Measurements from ENCODE around the gene BAIAP2. TPM values are rescaled to one million over a fixed set of nuclear protein-coding genes. Genes with fewer than 3 reads are reported as not detected.

Gene BAIAP2
- total and polyA plus RNA-seq, 2 of the 13 experiments (the other 11 are each of a cell fraction or from before 2014, with no cell fraction given): 22.5 to 24.0 TPM

DNA sequence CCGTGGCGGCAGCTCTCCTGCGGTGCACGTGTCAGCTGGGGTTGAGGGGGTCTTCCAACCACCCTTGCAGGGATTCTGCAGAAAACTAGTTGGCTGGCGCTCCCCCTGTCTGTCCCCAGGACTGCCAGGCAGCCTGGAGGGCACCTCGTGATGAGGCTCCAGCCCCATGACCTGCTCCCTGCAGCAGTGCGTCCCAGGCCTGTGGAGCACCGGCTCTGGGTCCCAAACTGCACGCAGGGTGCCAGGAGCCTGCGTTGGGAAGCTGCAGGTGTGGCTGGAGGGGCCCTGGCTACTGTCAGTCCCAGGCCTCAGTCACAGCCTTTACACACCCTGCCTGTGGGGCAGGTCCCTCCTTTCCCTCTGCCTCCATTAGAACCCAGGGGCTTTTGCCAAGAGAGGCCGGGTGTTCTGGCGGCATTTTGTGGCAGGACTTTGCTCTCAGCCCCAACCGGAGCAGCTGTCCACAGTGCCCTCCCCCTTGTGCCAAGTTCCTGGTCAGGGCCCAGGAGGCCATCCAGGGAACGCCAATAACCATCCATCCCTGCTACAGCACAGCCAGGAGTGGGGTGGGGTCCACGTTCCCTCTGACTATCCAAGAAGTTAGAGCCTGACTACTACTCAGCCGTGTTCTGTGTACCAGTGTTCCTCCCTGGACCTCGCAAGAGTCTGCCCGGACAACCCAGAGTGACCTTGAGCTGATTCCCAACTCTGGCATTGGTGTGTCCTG lies 34.2 kb upstream of the BAIAP2 start (continued):
- TF ChIP-seq, protein P1, sequence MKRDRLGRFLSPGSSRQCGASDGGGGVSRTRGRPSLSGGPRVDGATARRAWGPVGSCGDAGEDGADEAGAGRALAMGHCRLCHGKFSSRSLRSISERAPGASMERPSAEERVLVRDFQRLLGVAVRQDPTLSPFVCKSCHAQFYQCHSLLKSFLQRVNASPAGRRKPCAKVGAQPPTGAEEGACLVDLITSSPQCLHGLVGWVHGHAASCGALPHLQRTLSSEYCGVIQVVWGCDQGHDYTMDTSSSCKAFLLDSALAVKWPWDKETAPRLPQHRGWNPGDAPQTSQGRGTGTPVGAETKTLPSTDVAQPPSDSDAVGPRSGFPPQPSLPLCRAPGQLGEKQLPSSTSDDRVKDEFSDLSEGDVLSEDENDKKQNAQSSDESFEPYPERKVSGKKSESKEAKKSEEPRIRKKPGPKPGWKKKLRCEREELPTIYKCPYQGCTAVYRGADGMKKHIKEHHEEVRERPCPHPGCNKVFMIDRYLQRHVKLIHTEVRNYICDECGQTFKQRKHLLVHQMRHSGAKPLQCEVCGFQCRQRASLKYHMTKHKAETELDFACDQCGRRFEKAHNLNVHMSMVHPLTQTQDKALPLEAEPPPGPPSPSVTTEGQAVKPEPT (CRISPR knock-in tag; IDR thresholded peaks at IDR 0.05; ENCODE audit: low read depth): peak; percentile 5; the same call in 1 of the 2 replicates
- TF ChIP-seq ZNF235 (CRISPR knock-in tag; IDR thresholded peaks at IDR 0.05; ENCODE audit: borderline replicate concordance) (no peak), ZNF501 (CRISPR knock-in tag; IDR thresholded peaks at IDR 0.05) (peak; percentile 5; the same call in 1 of the 2 replicates), ZNF451 (CRISPR knock-in tag; IDR thresholded peaks at IDR 0.05) (0 out of 2 replicates have a peak, but pooled peaks have one; percentile 37), FOXM1 (CRISPR knock-in tag; IDR thresholded peaks at IDR 0.05) (0 out of 2 replicates have a peak, but pooled peaks have one; percentile 32), ZNF354B (CRISPR knock-in tag; IDR thresholded peaks at IDR 0.05) (no peak), ZFY (CRISPR knock-in tag; IDR thresholded peaks at IDR 0.05) (0 out of 2 replicates have a peak, but pooled peaks have one; percentile 14), PAWR (CRISPR knock-in tag; IDR thresholded peaks at IDR 0.05; ENCODE audit: borderline replicate concordance) (no peak), GABPA (IDR thresholded peaks at IDR 0.05; ENCODE audit: low read depth, low read length) (no peak), GABPA (CRISPR knock-in tag; IDR thresholded peaks at IDR 0.05; ENCODE audit: low read depth) (no peak), ZNF782 (CRISPR knock-in tag; IDR thresholded peaks at IDR 0.05; ENCODE audit: borderline replicate concordance) (no peak), PHF8 (CRISPR knock-in tag; IDR thresholded peaks at IDR 0.05) (no peak), NFKB2 (CRISPR knock-in tag; IDR thresholded peaks at IDR 0.05; ENCODE audit: borderline replicate concordance) (0 out of 2 replicates have a peak, but pooled peaks have one; percentile 14), FIP1L1 (IDR thresholded peaks at IDR 0.05; ENCODE audit: borderline replicate concordance, insufficient read depth, low read depth, low read length) (no peak), SMAD1 (CRISPR knock-in tag; IDR thresholded peaks at IDR 0.05; ENCODE audit: borderline replicate concordance, low read depth) (no peak), ATRX (CRISPR knock-in tag; IDR thresholded peaks at IDR 0.05; ENCODE audit: borderline replicate concordance) (no peak), ZNF891 (CRISPR knock-in tag; IDR thresholded peaks at IDR 0.05) (no peak), DMAP1 (CRISPR knock-in tag; IDR thresholded peaks at IDR 0.05) (no peak), ZSCAN12 (CRISPR knock-in tag; IDR thresholded peaks at IDR 0.05) (no peak), ZNF530 (CRISPR knock-in tag; IDR thresholded peaks at IDR 0.05; ENCODE audit: low read depth) (no peak), ZNF205 (CRISPR knock-in tag; IDR thresholded peaks at IDR 0.05) (no peak), ZC3H4 (CRISPR knock-in tag; IDR thresholded peaks at IDR 0.05; ENCODE audit: borderline replicate concordance) (no peak), BCL6 (CRISPR knock-in tag; IDR thresholded peaks at IDR 0.05) (no peak)
- TF ChIP-seq, protein P2, sequence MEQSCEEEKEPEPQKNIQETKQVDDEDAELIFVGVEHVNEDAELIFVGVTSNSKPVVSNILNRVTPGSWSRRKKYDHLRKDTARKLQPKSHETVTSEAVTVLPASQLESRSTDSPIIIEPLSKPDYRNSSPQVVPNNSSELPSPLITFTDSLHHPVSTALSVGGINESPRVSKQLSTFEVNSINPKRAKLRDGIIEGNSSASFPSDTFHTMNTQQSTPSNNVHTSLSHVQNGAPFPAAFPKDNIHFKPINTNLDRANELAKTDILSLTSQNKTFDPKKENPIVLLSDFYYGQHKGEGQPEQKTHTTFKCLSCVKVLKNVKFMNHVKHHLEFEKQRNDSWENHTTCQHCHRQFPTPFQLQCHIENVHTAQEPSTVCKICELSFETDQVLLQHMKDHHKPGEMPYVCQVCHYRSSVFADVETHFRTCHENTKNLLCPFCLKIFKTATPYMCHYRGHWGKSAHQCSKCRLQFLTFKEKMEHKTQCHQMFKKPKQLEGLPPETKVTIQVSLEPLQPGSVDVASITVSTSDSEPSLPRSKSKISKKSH (CRISPR knock-in tag; IDR thresholded peaks at IDR 0.05; ENCODE audit: borderline replicate concordance): no peak; the same call in 1 of the 2 replicates
- TF ChIP-seq, protein P3, sequence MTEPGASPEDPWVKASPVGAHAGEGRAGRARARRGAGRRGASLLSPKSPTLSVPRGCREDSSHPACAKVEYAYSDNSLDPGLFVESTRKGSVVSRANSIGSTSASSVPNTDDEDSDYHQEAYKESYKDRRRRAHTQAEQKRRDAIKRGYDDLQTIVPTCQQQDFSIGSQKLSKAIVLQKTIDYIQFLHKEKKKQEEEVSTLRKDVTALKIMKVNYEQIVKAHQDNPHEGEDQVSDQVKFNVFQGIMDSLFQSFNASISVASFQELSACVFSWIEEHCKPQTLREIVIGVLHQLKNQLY (CRISPR knock-in tag; IDR thresholded peaks at IDR 0.05): no peak
- TF ChIP-seq, protein P4, sequence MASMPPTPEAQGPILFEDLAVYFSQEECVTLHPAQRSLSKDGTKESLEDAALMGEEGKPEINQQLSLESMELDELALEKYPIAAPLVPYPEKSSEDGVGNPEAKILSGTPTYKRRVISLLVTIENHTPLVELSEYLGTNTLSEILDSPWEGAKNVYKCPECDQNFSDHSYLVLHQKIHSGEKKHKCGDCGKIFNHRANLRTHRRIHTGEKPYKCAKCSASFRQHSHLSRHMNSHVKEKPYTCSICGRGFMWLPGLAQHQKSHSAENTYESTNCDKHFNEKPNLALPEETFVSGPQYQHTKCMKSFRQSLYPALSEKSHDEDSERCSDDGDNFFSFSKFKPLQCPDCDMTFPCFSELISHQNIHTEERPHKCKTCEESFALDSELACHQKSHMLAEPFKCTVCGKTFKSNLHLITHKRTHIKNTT (CRISPR knock-in tag; IDR thresholded peaks at IDR 0.05): no peak
